HepG2 (cell line): Measurements from ENCODE around the gene MAP3K5.

Experiments used
- BCL6 ChIP-seq: IDR thresholded peaks from 2 replicates; pipeline ENCODE4 v1.6.1; 2016; ENCODE audit warnings: missing genetic modification reagents, missing compliant biosample characterization
- CBX5 ChIP-seq: sonication (generic); formaldehyde crosslinking; IDR thresholded peaks from 2 replicates; pipeline ENCODE4 v1.4.0; 2020; ENCODE audit warnings: missing genetic modification reagents, borderline replicate concordance
- EZH2 ChIP-seq: conservative IDR thresholded peaks from 2 replicates; pipeline ENCODE4 v1.6.1; 2012; ENCODE audit warnings: mild to moderate bottlenecking, low read depth, low read length, moderate library complexity
- HNRNPLL ChIP-seq: fragments of 200-400 bp; formaldehyde crosslinking; IDR thresholded peaks from 2 replicates; pipeline ENCODE4 v1.6.1; 2017; ENCODE audit warnings: mild to moderate bottlenecking, low read depth, low read length; ENCODE audit not compliant: poor library complexity, severe bottlenecking
- NFYB ChIP-seq: sonication (generic); formaldehyde crosslinking; IDR thresholded peaks from 2 replicates; pipeline ENCODE4 v1.4.0; 2020; ENCODE audit warnings: missing genetic modification reagents
- TBX2 ChIP-seq: sonication (generic); formaldehyde crosslinking; IDR thresholded peaks from 2 replicates; pipeline ENCODE4 v1.5.0; 2020; ENCODE audit warnings: missing genetic modification reagents, mild to moderate bottlenecking, borderline replicate concordance
- ZNF10 ChIP-seq: sonication (generic); formaldehyde crosslinking; IDR thresholded peaks from 2 replicates; pipeline ENCODE4 v1.4.0; 2020; ENCODE audit warnings: mild to moderate bottlenecking, low read depth, missing genetic modification reagents, borderline replicate concordance
- ZNF275 ChIP-seq: sonication (generic); formaldehyde crosslinking; IDR thresholded peaks from 2 replicates; pipeline ENCODE4 v1.8.0; 2022; ENCODE audit warnings: missing genetic modification reagents, mild to moderate bottlenecking, inconsistent platforms, borderline replicate concordance
- ZNF788 ChIP-seq: sonication (generic); formaldehyde crosslinking; IDR thresholded peaks from 2 replicates; pipeline ENCODE4 v1.5.0; 2020; ENCODE audit warnings: mild to moderate bottlenecking, missing genetic modification reagents, borderline replicate concordance
- ZSCAN5A ChIP-seq: sonication (generic); formaldehyde crosslinking; IDR thresholded peaks from 2 replicates; pipeline ENCODE4 v1.8.0; 2022; ENCODE audit warnings: mild to moderate bottlenecking, missing genetic modification reagents, borderline replicate concordance
- TF ChIP-seq, protein P1 (sequence below): sonication (generic); formaldehyde crosslinking; IDR thresholded peaks from 2 replicates; pipeline ENCODE4 v1.5.0; 2020; ENCODE audit warnings: mild to moderate bottlenecking, missing genetic modification reagents, moderate library complexity

- no peak for TF ChIP-seq EZH2
- TF ChIP-seq ZNF275 (CRISPR knock-in tag): no peak
- TF ChIP-seq, protein P1, sequence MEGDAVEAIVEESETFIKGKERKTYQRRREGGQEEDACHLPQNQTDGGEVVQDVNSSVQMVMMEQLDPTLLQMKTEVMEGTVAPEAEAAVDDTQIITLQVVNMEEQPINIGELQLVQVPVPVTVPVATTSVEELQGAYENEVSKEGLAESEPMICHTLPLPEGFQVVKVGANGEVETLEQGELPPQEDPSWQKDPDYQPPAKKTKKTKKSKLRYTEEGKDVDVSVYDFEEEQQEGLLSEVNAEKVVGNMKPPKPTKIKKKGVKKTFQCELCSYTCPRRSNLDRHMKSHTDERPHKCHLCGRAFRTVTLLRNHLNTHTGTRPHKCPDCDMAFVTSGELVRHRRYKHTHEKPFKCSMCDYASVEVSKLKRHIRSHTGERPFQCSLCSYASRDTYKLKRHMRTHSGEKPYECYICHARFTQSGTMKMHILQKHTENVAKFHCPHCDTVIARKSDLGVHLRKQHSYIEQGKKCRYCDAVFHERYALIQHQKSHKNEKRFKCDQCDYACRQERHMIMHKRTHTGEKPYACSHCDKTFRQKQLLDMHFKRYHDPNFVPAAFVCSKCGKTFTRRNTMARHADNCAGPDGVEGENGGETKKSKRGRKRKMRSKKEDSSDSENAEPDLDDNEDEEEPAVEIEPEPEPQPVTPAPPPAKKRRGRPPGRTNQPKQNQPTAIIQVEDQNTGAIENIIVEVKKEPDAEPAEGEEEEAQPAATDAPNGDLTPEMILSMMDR (CRISPR knock-in tag): no peak
- no peak for TF ChIP-seq ZNF788 (CRISPR knock-in tag)
- no peak for TF ChIP-seq HNRNPLL
- no peak for TF ChIP-seq ZSCAN5A
- TF ChIP-seq TBX2: no peak
- no peak for TF ChIP-seq ZNF10 (CRISPR knock-in tag)
- no peak for TF ChIP-seq BCL6
- no peak for TF ChIP-seq CBX5 (CRISPR knock-in tag)
- no peak for TF ChIP-seq NFYB (CRISPR knock-in tag)
These were observed 33.9 kb upstream of the MAP3K5 start for GRCh38 chr6:136826216-136826615.
